A673 (cell line): ENCODE results near the gene JARID2. TPM values are rescaled to one million over a fixed set of nuclear protein-coding genes. Genes with fewer than 3 reads are reported as not detected.

Experiments
- BruUV-seq: library from RNA; stranded (reverse); fragments of 400-500 nt; replicated peaks from 2 replicates; lab custom pipeline; 2021; lab: Mats Ljungman, UMichigan
- CTCF ChIA-PET: fragments of 300-600 bp; sonication (Branson Sonifier 250); formaldehyde crosslinking; loops from one replicate; lab custom pipeline; 2022; ENCODE audit warnings: antibody characterized with exemption; lab: Charles Lee
- POLR2A ChIA-PET: fragments of 300-600 bp; sonication (Branson Sonifier 250); formaldehyde crosslinking; loops from one replicate; lab custom pipeline; 2022; ENCODE audit warnings: antibody characterized with exemption; ENCODE audit not compliant: low non-redundant PET; lab: Charles Lee
- DNase-seq: peaks from one replicate; pipeline ENCODE4 v3.0.0-alpha.2; 2015; ENCODE audit warnings: low spot score
- H3K27ac ChIP-seq: fragments of 200-600 bp; sonication (generic); 2 replicates; pipeline ENCODE4 v1.5.1; 2016; ENCODE audit warnings: mixed run types, low read depth, mild to moderate bottlenecking, mixed read lengths, antibody characterized with exemption, low read length; ENCODE audit not compliant: poor library complexity, severe bottlenecking
- H3K27me3 ChIP-seq: fragments of 200-600 bp; sonication (generic); replicated peaks from 2 replicates; pipeline ENCODE4 v1.6.1; 2017; ENCODE audit warnings: mixed run types, low read depth, mild to moderate bottlenecking, mixed read lengths, antibody characterized with exemption, low read length; ENCODE audit not compliant: insufficient read depth, poor library complexity
- H3K36me3 ChIP-seq: fragments of 200-600 bp; sonication (generic); 2 replicates; pipeline ENCODE4 v1.6.1; 2016; ENCODE audit warnings: mixed run types, mild to moderate bottlenecking, mixed read lengths, antibody characterized with exemption, low read length; ENCODE audit not compliant: insufficient read depth, poor library complexity, severe bottlenecking
- H3K4me1 ChIP-seq: fragments of 200-600 bp; sonication (generic); 2 replicates; pipeline ENCODE4 v1.6.1; 2017; ENCODE audit warnings: mixed run types, mild to moderate bottlenecking, mixed read lengths, antibody characterized with exemption, low read length; ENCODE audit not compliant: insufficient read depth, poor library complexity, severe bottlenecking
- H3K4me3 ChIP-seq: fragments of 200-600 bp; sonication (generic); 2 replicates; pipeline ENCODE4 v1.5.1; 2016; ENCODE audit warnings: low read depth, mixed run types, mild to moderate bottlenecking, mixed read lengths, low read length; ENCODE audit not compliant: poor library complexity, severe bottlenecking
- H3K9me3 ChIP-seq: fragments of 200-600 bp; sonication (generic); 2 replicates; pipeline ENCODE4 v1.6.1; 2016; ENCODE audit warnings: mixed run types, low read depth, mild to moderate bottlenecking, mixed read lengths, antibody characterized with exemption, low read length; ENCODE audit not compliant: poor library complexity, severe bottlenecking
- CTCF ChIP-seq: fragments of 300-800, 200-600 bp; sonication (generic); conservative IDR thresholded peaks from 2 replicates; pipeline ENCODE4 v1.5.1; 2017; ENCODE audit warnings: low read depth, mild to moderate bottlenecking, antibody characterized with exemption, low read length, moderate library complexity, mixed read lengths
- EZH2 ChIP-seq: fragments of 200-600 bp; sonication (generic); IDR thresholded peaks from 2 replicates; pipeline ENCODE4 v1.6.1; 2017; ENCODE audit warnings: borderline replicate concordance, low read depth, mild to moderate bottlenecking, mixed read lengths, antibody characterized with exemption, low read length; ENCODE audit not compliant: poor library complexity, severe bottlenecking
- intact Hi-C: fragments of 100-400 bp; cut with micrococcal nuclease; formaldehyde crosslinking; loops from one replicate; pipeline ENCODE4 v1.10.0; 2022; ENCODE audit not compliant: unreplicated experiment
- total RNA-seq: library from RNA; stranded (reverse); gene quantifications from 2 replicates; pipeline ENCODE4 v1.2.3, GENCODE V29; 2021

Gene JARID2
- total RNA-seq, 1 experiment from 2014 or later: 29.4 TPM

- BruUV-seq: no TSS peak
- ChIA-PET POLR2A (no interaction called here), CTCF (no interaction called here)
- Histone ChIP-seq H3K9me3 (no peaks in the 10 kb centered on the region), H3K27ac (no peak overlapping the region), H3K36me3 (no peaks in the 10 kb centered on the region), H3K27me3 (no peaks in the 10 kb centered on the region), H3K4me3 (no peak overlapping the region), H3K4me1 (peaks cover 56% of the 10 kb centered on the region)
- intact Hi-C loops: loop anchor here (2.0 to 5.0 kb wide), 3 partner anchors 38 to 168 kb away; no protein-coding TSS in a partner anchor
- TF ChIP-seq CTCF (no peak), EZH2 (no peak)
- no peak for DNase-seq
Observed at GRCh38 chr6:15269619-15270018, 23.8 kb downstream of the JARID2 start.

- peaks cover 56% of the 10 kb centered on the region for H3K4me1 ChIP-seq
- H3K27me3 ChIP-seq: no peaks in the 10 kb centered on the region
- H3K27ac ChIP-seq: no peak overlapping the region
- no peaks in the 10 kb centered on the region for H3K36me3 ChIP-seq
- no peak for DNase-seq
- intact Hi-C loops: no loop called here
- H3K9me3 ChIP-seq: no peaks in the 10 kb centered on the region
- TF ChIP-seq EZH2 (no peak), CTCF (no peak)
- no peak overlapping the region for H3K4me3 ChIP-seq
- ChIA-PET POLR2A (no interaction called here), CTCF (no interaction called here)
- no TSS peak for BruUV-seq
Observed at GRCh38 chr6:15270402-15270801, 24.5 kb downstream of the JARID2 start.

- Histone ChIP-seq H3K36me3 (no peaks in the 10 kb centered on the region), H3K4me3 (no peak overlapping the region), H3K4me1 (peaks cover 49% of the 10 kb centered on the region), H3K27ac (no peak overlapping the region), H3K27me3 (no peaks in the 10 kb centered on the region), H3K9me3 (no peaks in the 10 kb centered on the region)
- intact Hi-C loops: no loop called here
- CTCF ChIA-PET: no interaction called here
- no peak for DNase-seq
- no peak for TF ChIP-seq EZH2
- no peak for TF ChIP-seq CTCF
- POLR2A ChIA-PET: no interaction called here
- BruUV-seq: no TSS peak
Observed at GRCh38 chr6:15272562-15272961, 26.7 kb downstream of the JARID2 start.
